HFFc6 (cell line): Measurements from ENCODE around the gene KCMF1. TPM values are rescaled to one million over a fixed set of nuclear protein-coding genes. Genes with fewer than 3 reads are reported as not detected.

ENCODE experiments used
- DNase-seq: peaks from one replicate; pipeline ENCODE4 v3.0.0-alpha.2; 2018
- H3K27ac Mint-ChIP-seq: 2 replicates; pipeline ENCODE4 v1.8.0; 2020; ENCODE audit warnings: mild to moderate bottlenecking, mixed read lengths
- H3K27me3 Mint-ChIP-seq: 2 replicates; pipeline ENCODE4 v1.8.0; 2021; ENCODE audit warnings: mild to moderate bottlenecking, moderate library complexity, mixed read lengths; ENCODE audit not compliant: insufficient read depth
- H3K36me3 Mint-ChIP-seq: 2 replicates; pipeline ENCODE4 v1.8.0; 2021; ENCODE audit warnings: low read depth, mixed read lengths
- H3K4me1 Mint-ChIP-seq: 2 replicates; pipeline ENCODE4 v1.8.0; 2020; ENCODE audit warnings: low read depth, mixed read lengths
- H3K4me3 Mint-ChIP-seq: 2 replicates; pipeline ENCODE4 v1.8.0; 2020; ENCODE audit warnings: mild to moderate bottlenecking, moderate library complexity, mixed read lengths
- H3K9me3 Mint-ChIP-seq: 2 replicates; pipeline ENCODE4 v1.8.0; 2020; ENCODE audit warnings: mild to moderate bottlenecking, mixed read lengths
- CTCF ChIP-seq: fragments of 200-600 bp; sonication (generic); IDR thresholded peaks from 2 replicates; pipeline ENCODE4 v1.5.0; 2021; ENCODE audit warnings: antibody characterized with exemption, mild to moderate bottlenecking
- total RNA-seq, 6 experiments: library from RNA; stranded (reverse); fragmentation: NEBNext Ultra II Directional; extraction: Animal tissue kit (Norgen Biotek cat#: 25700); gene quantifications; 2 replicates in 1 of 6; 3 replicates in 5 of 6; pipeline ENCODE4 v1.2.3, GENCODE V29; 2021

The KCMF1 gene
- total RNA-seq, 6 experiments from 2014 or later, result 95.7 to 105 (median 101) TPM

GRCh38 chr2:84957771-84958134, 13.2 kb upstream of the KCMF1 start:
- Mint-ChIP-seq H3K27ac (peak overlapping the region; percentile 97), H3K27me3 (peaks cover 11% of the 10 kb centered on the region), H3K36me3 (peaks cover 12% of the 10 kb centered on the region; the same call in 1 of the 2 replicates), H3K9me3 (no peaks in the 10 kb centered on the region), H3K4me3 (peak overlapping the region; percentile 77), H3K4me1 (peaks cover 61% of the 10 kb centered on the region)
- no peak for DNase-seq
- no peak for TF ChIP-seq CTCF

GRCh38 chr2:84958135-84959059, 12.6 kb upstream of the KCMF1 start:
- Mint-ChIP-seq H3K36me3 (peaks cover 18% of the 10 kb centered on the region), H3K9me3 (no peaks in the 10 kb centered on the region), H3K27ac (peak overlapping the region; percentile 97), H3K4me3 (peak overlapping the region; percentile 77), H3K27me3 (peaks cover 11% of the 10 kb centered on the region), H3K4me1 (peaks cover 68% of the 10 kb centered on the region)
- TF ChIP-seq CTCF, result no peak
- DNase-seq, result peak; percentile 93

- DNase-seq, result peak; percentile 77
- Mint-ChIP-seq H3K27me3 (peaks cover 11% of the 10 kb centered on the region), H3K4me3 (peak overlapping the region; percentile 40), H3K36me3 (peaks cover 26% of the 10 kb centered on the region), H3K9me3 (no peaks in the 10 kb centered on the region), H3K27ac (peak overlapping the region; percentile 97), H3K4me1 (peaks cover 71% of the 10 kb centered on the region)
- TF ChIP-seq CTCF, result no peak
Observed at GRCh38 chr2:84959095-84959565, 11.8 kb upstream of the KCMF1 start.

- Mint-ChIP-seq H3K27ac (peak overlapping the region; percentile 97), H3K9me3 (no peaks in the 10 kb centered on the region), H3K4me1 (peaks cover 75% of the 10 kb centered on the region), H3K4me3 (peak overlapping the region; percentile 40), H3K27me3 (peaks cover 12% of the 10 kb centered on the region), H3K36me3 (peaks cover 30% of the 10 kb centered on the region)
- TF ChIP-seq CTCF, result no peak
- DNase-seq, result no peak
Observed at GRCh38 chr2:84959566-84960506, 11.1 kb upstream of the KCMF1 start.

GRCh38 chr2:84962917-84963316, 8.0 kb upstream of the KCMF1 start:
- peaks cover 38% of the 10 kb centered on the region for H3K36me3 Mint-ChIP-seq
- peaks cover 76% of the 10 kb centered on the region for H3K4me1 Mint-ChIP-seq
- TF ChIP-seq CTCF, result no peak
- H3K9me3 Mint-ChIP-seq, result no peaks in the 10 kb centered on the region
- peak overlapping the region; percentile 64 for H3K4me3 Mint-ChIP-seq
- no peak overlapping the region; the same call in 1 of the 2 replicates for H3K27ac Mint-ChIP-seq
- DNase-seq, result no peak
- peaks cover 8% of the 10 kb centered on the region for H3K27me3 Mint-ChIP-seq
